SH-SY5Y (cell line): ENCODE results near the gene ALG9.

ENCODE experiments used
- GATA2 ChIP-seq: IDR thresholded peaks from 2 replicates; pipeline ENCODE4 v1.6.1; 2011; ENCODE audit warnings: mild to moderate bottlenecking, low read depth, low read length
- GATA3 ChIP-seq: IDR thresholded peaks from 2 replicates; pipeline ENCODE4 v1.6.1; 2011; ENCODE audit warnings: low read depth, mild to moderate bottlenecking, low read length, moderate library complexity

DNA sequence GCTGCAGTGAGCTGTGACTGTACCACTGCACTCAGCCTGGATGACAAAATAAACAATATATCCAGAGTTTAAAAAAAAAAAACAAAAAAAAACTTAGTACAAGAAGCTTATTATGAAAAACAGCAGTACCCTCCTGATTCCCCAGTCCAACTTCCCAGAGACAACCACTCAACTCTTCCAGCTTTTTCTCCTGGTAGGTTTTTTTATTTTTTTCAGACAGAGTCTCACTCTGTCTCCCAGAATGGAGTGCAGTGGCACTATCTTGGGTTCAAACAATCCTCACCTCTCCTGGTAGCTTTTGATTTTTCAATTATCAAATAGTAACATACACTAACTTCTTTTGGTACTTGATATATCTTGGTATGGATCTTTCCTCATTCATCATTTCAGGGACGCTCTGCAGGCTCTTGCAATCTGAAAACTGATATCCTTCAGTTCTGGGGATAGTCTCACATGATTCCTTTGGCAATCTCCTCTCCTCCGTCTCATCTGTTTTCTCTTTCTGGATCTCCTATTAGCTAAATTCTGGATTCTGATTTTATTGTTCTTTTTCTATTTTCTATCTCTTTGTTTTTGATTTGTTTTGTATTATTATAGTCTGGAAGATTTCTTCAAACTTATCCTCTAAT, 44.9 kb downstream of the ALG9 start:
- TF ChIP-seq GATA3 (no peak), GATA2 (no peak)
